ENCODE data around the gene GRAP2.

- TF ChIP-seq EZH2 (optimal IDR thresholded peaks at IDR 0.05; ENCODE audit: low read depth, low read length) (no peak), CTCF (IDR thresholded peaks at IDR 0.05; ENCODE audit: low read length) (no peak), EZH2phosphoT487 (IDR thresholded peaks at IDR 0.05; ENCODE audit: low read length) (no peak)
These were observed 17.8 kb upstream of the GRAP2 start for GRCh38 chr22:39883057-39883456.
